DMS153 (cell line): ENCODE measurements around the gene TRRAP.

Source experiments
- DNase-seq: peaks from one replicate; lab custom pipeline; 2025; lab: John Stamatoyannopoulos, UW

TRRAP gene

GRCh38 chr7:98990356-98990755, 112.0 kb downstream of the TRRAP start:
- no peak for DNase-seq

GRCh38 chr7:98991141-98991540, 112.8 kb downstream of the TRRAP start:
- DNase-seq: no peak

GRCh38 chr7:98992076-98992475, 113.7 kb downstream of the TRRAP start:
- no peak for DNase-seq

- DNase-seq: no peak
These were observed 114.9 kb downstream of the TRRAP start for GRCh38 chr7:98993024-98993897.

GRCh38 chr7:98994046-98994944, 116.0 kb downstream of the TRRAP start:
- no peak for DNase-seq

- DNase-seq: no peak
These were observed 116.8 kb downstream of the TRRAP start for GRCh38 chr7:98995111-98995510.

GRCh38 chr7:98995523-98996149, 117.3 kb downstream of the TRRAP start:
- DNase-seq: no peak

GRCh38 chr7:98996150-98996552, 117.8 kb downstream of the TRRAP start:
- DNase-seq: no peak

DNA sequence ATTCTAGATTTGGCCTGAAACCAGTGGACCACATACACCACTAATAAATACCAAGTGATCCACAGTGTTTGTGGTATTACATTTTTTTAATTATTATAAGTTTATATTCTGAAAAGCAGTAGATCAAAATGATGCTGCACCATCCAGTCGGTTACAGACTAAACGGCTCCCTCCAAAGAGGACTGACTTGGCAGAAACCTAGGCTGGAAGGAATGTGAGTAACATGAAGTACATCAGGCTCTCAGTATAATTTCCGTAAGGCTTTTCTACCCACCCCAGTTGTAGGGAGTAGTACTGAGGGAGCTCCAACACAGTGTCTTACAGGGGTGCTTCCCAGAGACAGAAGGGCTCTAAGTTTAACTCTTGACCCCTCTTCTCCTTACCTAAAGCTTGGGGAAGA, 119.5 kb downstream of the TRRAP start:
- DNase-seq: no peak

GRCh38 chr7:98998821-98999725, 120.7 kb downstream of the TRRAP start:
- DNase-seq: no peak

DNA sequence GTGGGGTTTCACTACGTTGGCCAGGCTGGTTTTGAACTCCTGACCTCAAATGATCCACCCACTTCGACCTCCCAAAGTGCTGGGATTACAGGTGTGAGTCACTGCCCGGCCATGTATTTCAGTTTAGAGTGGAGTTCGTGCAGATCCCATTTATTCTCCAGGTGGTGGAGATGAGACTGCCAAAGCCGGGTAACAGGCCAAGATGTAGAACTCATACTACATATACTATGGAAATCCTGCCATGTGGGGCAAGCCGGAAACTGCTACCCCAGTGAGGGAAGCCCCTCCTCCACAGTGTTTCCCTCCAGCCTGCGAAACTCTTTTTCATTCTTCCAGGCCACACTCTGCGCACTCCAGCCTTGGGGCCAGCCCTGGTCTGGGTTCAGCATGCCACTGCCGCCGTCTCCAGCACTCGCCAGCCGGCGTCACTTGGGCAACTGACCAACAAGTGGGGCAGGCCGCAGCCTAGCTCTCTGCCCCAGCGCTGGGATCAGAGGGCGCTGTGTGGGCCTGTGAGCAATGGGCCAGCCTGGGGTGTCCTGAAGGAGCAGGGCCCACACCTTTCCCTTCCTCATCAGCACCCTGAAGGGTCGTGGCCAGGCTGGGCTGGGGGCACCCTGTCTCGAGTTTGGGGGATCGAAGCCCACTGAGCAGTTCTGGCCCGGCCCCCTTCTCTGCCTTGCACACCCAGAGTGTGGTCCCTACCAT, 122.0 kb downstream of the TRRAP start:
- no peak for DNase-seq

DNA sequence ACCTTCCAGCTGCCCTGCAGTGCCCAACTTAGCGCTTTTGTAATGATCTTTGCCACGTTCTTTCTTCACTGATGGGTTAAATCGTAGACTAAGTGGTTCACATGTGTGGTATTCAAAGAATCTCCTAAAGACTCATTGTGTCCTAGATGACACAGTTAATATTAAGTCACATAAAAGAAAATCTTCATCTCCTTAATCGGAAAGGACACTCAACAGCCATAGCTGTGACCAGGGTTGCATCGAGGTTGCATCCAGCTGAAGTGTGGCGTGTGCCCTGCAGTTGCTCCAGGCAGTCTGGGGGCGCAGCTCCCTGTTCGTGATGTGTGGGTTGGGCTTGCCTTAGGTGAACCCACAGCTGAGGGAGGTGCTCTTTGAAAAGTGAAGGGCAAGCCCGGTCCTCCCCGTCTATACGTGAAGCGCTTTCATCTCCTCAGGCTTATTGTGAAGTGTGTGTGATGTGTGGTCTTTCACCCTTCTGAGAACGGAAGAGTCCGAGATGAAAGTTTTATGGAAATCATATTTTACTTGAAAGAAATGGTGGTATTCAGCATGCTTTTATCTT, 122.7 kb downstream of the TRRAP start:
- DNase-seq: no peak

DNA sequence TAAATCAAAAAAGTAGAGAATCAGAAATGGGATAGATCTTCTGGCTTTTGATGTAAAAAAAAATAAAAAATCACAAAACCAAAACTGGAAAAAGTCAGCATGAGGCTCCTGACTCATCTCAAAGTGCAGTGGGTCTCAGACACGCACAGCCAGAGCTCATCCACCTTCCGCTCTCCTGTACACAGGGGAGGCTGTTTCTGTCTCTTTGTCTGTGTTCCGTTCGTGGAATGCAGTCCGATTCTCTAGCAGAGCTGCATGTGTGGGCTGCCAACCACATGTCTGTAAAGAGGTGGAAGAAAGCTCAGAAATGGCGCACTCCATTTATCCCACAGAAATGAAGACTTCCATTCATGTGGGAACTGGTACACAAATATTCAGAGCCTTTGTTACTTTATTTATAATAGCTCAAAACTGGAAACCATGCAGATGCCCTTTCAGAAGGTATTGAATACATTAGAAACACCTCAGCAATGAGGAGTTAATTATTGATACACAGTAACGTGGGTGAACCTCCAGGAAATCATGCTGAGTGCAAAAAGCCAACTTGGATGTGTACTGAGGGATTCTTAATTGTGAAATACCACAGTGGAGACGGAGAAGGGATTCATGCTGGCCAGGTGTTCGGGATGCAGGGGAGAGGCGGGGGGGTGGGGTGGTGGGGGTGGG, 123.3 kb downstream of the TRRAP start:
- DNase-seq: no peak

DNA sequence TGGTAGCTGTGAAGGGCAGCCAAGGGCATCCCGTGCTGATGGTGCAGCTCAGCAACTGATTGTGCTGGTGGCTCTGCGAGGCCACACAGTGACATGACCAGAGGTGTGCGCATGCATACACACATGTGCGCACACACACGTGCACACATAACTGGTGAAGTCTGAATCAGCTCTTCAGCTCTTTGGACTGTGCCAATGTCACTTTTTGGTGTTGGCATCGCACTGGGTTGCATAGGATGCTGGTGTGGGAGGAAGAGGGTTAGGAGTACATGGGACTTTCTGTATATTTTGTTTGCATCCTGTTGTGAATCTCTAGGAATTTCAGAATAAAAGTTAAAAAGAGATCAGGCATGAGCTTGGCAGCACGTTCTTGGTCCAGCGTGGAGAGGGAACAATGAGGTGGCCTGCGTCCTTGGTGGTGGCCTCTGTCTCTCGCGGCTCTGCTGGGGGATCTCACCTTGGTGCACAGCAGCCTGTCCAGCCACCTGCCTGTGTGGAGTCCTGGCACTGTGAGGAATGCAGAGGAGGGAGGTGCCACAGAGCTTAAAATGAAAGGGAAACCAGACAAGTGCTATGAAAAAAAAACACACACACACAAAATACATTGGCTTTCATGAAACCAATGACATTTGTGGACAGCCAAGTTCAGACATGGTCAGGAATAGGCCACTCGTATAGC, 124.0 kb downstream of the TRRAP start:
- DNase-seq: no peak

GRCh38 chr7:99002827-99003212, 124.5 kb downstream of the TRRAP start:
- DNase-seq: no peak

- DNase-seq: no peak
These were observed 125.1 kb downstream of the TRRAP start for GRCh38 chr7:99003419-99003818.

- no peak for DNase-seq
These were observed 125.9 kb downstream of the TRRAP start for GRCh38 chr7:99004216-99004615.

DNA sequence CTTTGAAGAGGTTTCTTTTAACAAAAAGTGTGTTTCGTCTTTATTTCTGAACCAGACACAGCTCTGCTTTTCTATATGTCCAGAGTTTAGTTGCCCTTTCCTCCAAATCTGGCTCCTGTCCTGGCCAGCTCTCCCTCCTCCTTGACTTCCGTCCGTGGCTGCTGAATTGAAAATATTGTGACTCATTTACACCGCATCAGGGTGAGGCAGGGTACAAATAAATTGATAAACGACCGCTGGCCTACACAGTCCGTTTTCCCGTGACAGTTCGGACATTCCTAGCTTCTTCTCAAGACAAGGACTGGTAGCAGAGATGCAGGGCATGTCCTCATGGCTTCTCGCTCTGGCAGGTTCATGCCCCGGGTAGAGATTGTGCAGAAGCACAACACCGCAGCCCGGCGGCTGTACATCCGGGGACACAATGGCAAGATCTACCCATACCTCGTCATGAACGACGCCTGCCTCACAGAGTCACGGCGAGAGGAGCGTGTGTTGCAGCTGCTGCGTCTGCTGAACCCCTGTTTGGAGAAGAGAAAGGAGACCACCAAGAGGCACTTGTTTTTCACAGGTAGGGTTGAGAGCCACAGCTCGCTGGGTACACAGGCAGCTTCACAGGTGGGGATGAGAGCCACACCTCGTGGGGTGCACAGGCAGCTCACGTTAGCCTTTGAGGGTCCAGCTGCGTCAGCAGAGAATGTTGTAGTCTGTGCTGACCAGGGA, 126.6 kb downstream of the TRRAP start:
- no peak for DNase-seq

GRCh38 chr7:99005776-99006175, 127.4 kb downstream of the TRRAP start:
- no peak for DNase-seq
